GM19099 (cell line): ENCODE results near the gene COL5A1.

Experiments used
- POLR2A ChIP-seq: IDR thresholded peaks from 3 replicates; pipeline ENCODE4 v1.6.1; 2011; ENCODE audit warnings: low read depth; ENCODE audit not compliant: insufficient read length; ENCODE audit errors: extremely low read depth

Gene COL5A1

GRCh38 chr9:134733480-134734232 is 92.1 kb downstream of the COL5A1 start:
- TF ChIP-seq POLR2A = no peak

GRCh38 chr9:134734270-134734669 is 92.7 kb downstream of the COL5A1 start:
- TF ChIP-seq POLR2A = no peak

- TF ChIP-seq POLR2A = no peak
These were observed 94.0 kb downstream of the COL5A1 start for GRCh38 chr9:134735441-134736175.

GRCh38 chr9:134736791-134737497 is 95.3 kb downstream of the COL5A1 start:
- TF ChIP-seq POLR2A = no peak

- no peak for TF ChIP-seq POLR2A
These were observed 96.4 kb downstream of the COL5A1 start for GRCh38 chr9:134737842-134738580.

- TF ChIP-seq POLR2A = no peak
These were observed 97.5 kb downstream of the COL5A1 start for GRCh38 chr9:134738869-134739659.

- no peak for TF ChIP-seq POLR2A
These were observed 98.0 kb downstream of the COL5A1 start for GRCh38 chr9:134739660-134739968.

- TF ChIP-seq POLR2A = no peak
These were observed 98.5 kb downstream of the COL5A1 start for GRCh38 chr9:134740071-134740470.

GRCh38 chr9:134741846-134742245 is 100.2 kb downstream of the COL5A1 start:
- no peak for TF ChIP-seq POLR2A

GRCh38 chr9:134742822-134743535 is 101.4 kb downstream of the COL5A1 start:
- TF ChIP-seq POLR2A = no peak

GRCh38 chr9:134743853-134744252 is 102.2 kb downstream of the COL5A1 start:
- TF ChIP-seq POLR2A = no peak

- TF ChIP-seq POLR2A = no peak
These were observed 103.0 kb downstream of the COL5A1 start for GRCh38 chr9:134744385-134745295.

GRCh38 chr9:134747951-134748489 is 106.4 kb downstream of the COL5A1 start:
- TF ChIP-seq POLR2A = no peak

- TF ChIP-seq POLR2A = no peak
These were observed 107.0 kb downstream of the COL5A1 start for GRCh38 chr9:134748591-134748990.
